Measurements from ENCODE around the gene KIAA1671.
"Not testable (repeated sequence)": the region's sequence is repeated elsewhere in the genome, so short reads cannot be mapped to it uniquely, and the experiment has no call there.

The KIAA1671 gene

DNA sequence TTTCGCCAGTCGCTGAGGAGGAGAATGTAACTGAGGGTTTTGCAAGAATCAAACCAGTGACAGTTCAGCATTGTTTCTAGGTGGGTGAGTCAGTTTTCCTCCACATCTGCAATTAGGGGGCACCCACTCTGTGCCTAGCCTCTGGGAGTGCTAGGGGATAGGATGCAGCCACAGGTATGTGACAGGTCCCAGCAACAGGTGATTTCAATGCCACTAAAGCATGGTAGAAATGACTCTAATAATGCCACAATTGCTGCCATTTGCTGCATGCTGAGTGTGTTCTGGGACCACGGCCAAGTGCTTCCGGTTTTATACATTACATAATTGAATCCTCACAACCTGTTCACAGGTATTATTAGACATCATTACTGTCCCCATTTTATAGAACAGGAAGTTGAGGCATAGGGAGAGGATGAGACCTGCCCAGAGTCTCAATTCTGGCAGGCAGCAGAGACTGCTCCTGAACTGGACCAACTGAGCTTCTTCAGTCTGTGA lies 267.5 kb downstream of the KIAA1671 start:
- no peak overlapping the region for H3K4me3 ChIP-seq (ENCODE audit: low read depth, low read length)
- no peak for DNase-seq (ENCODE audit: low read depth)
- TF ChIP-seq, protein P1, sequence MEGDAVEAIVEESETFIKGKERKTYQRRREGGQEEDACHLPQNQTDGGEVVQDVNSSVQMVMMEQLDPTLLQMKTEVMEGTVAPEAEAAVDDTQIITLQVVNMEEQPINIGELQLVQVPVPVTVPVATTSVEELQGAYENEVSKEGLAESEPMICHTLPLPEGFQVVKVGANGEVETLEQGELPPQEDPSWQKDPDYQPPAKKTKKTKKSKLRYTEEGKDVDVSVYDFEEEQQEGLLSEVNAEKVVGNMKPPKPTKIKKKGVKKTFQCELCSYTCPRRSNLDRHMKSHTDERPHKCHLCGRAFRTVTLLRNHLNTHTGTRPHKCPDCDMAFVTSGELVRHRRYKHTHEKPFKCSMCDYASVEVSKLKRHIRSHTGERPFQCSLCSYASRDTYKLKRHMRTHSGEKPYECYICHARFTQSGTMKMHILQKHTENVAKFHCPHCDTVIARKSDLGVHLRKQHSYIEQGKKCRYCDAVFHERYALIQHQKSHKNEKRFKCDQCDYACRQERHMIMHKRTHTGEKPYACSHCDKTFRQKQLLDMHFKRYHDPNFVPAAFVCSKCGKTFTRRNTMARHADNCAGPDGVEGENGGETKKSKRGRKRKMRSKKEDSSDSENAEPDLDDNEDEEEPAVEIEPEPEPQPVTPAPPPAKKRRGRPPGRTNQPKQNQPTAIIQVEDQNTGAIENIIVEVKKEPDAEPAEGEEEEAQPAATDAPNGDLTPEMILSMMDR (IDR thresholded peaks at IDR 0.05; ENCODE audit: control insufficient read depth, extremely low read depth, insufficient read depth): no peak

DNA sequence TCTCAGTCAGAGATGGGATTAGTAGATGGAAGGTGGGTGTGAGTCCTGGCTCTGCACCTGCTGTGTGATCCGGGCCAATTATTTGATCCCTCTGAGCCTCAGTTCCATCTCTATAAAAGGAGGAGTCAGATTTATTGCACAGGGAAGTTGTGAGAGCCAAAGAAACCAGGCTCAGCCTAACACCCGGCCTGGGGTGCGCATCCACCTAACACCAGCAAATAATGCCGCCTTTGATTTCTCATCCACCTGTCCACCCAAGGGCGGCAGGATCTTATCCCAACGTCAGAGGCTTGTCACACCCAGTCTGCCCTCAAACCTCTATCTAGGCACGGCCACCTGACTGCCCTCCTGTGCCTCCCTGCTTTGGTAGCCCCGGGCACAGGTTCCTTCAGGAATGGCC lies 269.3 kb downstream of the KIAA1671 start:
- DNase-seq (ENCODE audit: low read depth): no peak
- TF ChIP-seq, protein P1 (IDR thresholded peaks at IDR 0.05; ENCODE audit: control insufficient read depth, extremely low read depth, insufficient read depth): no peak
- H3K4me3 ChIP-seq (ENCODE audit: low read depth, low read length): no peak overlapping the region

DNA sequence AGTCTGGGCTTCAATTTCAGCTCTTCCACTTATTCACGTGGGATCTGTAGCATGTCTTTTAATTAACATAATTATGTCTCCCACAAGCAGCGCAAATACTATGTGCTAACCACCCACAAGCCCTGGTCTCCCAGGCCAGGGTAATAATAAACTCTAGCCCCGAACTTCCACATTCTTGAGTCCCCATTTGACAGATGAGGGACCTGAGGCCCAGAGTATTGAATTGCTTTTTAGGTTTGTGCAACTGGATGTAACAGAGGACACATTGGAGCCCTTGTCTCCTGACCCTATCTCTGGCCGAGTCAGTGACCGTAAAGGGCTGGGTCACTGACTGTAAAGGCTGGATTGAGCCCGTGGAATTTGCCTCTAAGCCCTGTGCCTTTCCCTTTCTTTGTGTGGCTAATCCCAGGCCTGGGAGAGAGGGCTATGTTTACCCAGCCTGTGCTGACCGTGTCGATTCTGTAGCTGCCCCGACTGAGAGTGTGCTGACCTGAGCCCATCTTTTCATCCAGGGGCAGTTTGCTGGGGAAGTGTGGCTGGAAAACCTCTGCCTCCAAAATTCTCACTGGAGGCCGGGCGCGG lies 270.8 kb downstream of the KIAA1671 start:
- DNase-seq (ENCODE audit: low read depth): no peak
- no peak overlapping the region for H3K4me3 ChIP-seq (ENCODE audit: low read depth, low read length)
- TF ChIP-seq, protein P1 (IDR thresholded peaks at IDR 0.05; ENCODE audit: control insufficient read depth, extremely low read depth, insufficient read depth): no peak

DNA sequence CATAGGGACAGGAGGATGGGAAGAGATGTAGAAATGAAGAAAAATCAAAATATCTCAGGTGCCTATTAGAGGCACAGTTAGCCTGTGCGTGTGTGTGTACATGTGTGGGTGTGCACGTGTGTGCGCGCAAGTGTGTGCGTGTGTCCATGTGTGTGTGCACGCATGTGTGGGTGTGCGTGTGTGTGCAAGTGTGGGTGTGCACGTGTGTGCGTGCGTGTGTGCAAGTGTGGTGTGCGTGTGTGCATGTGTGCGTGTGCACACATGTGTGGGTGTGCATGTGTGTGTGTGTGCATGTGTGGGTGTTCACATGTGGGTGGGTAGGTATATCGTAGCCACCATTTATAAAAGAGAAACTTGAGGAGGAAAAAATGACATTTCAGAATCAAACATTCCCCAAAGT lies 276.3 kb downstream of the KIAA1671 start:
- TF ChIP-seq, protein P1 (IDR thresholded peaks at IDR 0.05; ENCODE audit: control insufficient read depth, extremely low read depth, insufficient read depth): no peak
- DNase-seq (ENCODE audit: low read depth): no peak
- H3K4me3 ChIP-seq (ENCODE audit: low read depth, low read length): no peak overlapping the region

DNA sequence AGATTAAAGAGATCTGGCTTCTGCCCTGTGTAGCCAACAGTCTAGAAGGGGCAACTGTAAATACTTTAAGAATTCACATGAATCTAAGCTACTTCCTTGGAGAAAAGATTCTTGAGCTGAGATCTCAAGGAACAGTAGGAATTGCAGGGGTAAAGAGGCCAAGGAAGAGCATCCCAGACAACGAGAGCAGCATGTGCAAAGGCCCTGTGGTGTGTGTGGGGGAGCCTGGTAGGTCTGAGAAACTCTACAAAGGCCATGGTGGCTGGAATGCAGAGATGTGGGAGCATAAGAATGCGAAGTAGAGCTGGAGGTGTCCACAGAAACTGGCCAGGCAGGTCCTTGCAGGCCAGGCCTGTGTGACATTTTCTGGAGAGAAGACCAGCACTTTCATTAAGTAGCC lies 278.2 kb downstream of the KIAA1671 start:
- not testable (repeated sequence) for H3K4me3 ChIP-seq (ENCODE audit: low read depth, low read length); DNase-seq (ENCODE audit: low read depth)

DNA sequence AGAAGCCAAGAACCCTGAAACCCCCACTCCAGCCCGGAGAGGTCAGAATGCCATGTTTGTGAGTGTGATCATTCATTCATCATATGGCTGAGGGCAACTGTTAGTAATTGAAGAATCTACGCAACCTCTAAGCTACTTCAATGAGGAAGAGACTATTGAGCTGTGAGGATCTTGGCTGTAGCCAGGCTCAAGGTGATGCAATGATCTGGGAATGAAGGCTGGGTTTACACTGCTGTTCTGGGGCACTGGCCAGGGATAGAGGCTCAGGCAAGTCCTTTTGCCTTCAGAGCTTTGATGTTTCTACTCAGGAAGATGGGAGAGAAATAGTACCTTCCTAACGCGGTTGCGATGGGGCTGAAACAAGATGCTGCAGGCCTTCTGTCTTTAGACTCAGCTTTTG lies 279.8 kb downstream of the KIAA1671 start:
- no peak for DNase-seq (ENCODE audit: low read depth)
- H3K4me3 ChIP-seq (ENCODE audit: low read depth, low read length): no peak overlapping the region
- TF ChIP-seq, protein P1 (IDR thresholded peaks at IDR 0.05; ENCODE audit: control insufficient read depth, extremely low read depth, insufficient read depth): no peak

DNA sequence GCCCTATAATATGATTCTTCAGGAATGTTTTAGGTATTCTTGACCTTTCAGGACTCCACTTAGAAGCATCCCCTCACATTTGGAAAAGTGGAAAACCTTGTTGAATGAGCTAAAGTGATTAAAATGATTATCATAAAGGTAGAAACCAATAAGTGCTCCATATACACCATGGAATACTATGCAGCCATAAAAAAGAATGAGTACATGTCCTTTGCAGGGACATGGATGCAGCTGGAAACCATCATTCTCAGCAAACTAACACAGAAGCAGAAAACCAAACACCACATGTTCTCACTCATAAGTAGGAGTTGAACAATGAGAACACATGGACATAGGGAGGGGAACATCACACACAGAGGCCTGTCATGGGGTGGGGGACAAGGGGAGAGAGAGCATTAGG lies 281.2 kb downstream of the KIAA1671 start:
- not testable (repeated sequence) for DNase-seq (ENCODE audit: low read depth); H3K4me3 ChIP-seq (ENCODE audit: low read depth, low read length)

DNA sequence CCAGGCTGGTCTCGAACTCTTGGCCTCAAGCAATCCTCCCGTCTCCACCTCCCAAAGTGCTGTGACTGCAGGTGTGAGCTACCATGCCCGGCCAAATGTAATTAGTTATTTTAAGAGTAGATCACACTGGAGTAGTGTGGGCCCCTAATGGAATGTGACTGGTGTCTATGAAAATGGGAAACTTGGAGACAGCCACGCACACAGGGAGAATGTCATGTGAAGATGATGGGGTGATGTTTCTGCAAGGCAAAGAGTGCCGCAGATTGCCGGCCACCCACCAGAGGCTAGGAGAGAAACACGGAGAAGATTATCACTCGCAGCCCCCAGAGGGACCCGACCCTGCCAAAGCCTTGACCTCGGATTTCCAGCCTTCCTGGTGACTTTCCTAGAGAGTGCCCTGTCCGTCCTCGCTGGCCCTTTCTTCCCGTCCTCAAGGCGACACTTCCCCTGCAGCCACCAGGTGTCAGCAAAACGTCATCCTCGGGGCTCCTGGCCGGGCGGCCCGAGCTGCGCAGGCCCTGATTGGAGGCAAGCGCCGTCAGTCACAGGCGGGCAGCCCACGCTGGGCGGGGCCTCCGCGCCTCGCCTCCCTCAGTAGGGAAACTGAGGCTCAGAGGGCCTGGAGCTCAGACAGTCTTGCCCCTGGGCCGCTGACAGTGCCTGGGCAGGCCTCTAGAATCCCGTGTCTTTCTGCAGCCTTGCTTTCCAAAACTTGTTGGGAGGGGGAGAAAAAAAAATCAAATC lies 283.2 kb downstream of the KIAA1671 start:
- H3K4me3 ChIP-seq (ENCODE audit: low read depth, low read length): peak overlapping the region; percentile 21; the same call in 1 of the 2 replicates
- peak; percentile 50 for DNase-seq (ENCODE audit: low read depth)
- TF ChIP-seq, protein P1 (IDR thresholded peaks at IDR 0.05; ENCODE audit: control insufficient read depth, extremely low read depth, insufficient read depth): peak; percentile 95
